ENCODE measurements around the gene AVP.
"Not testable (repeated sequence)": the region's sequence is repeated elsewhere in the genome, so short reads cannot be mapped to it uniquely, and the experiment has no call there.

Gene AVP
- total RNA-seq: 0 to 0.06 (median 0) reads per million in 9 experiments

- no peaks in the 10 kb centered on the region for H3K36me3 Mint-ChIP-seq (ENCODE audit: insufficient read depth)
- H3K9me3 Mint-ChIP-seq: no peaks in the 10 kb centered on the region
- peaks cover 59 to 67% of the 10 kb centered on the region in 2 donors for H3K27me3 Mint-ChIP-seq
- peaks cover 4 to 7% of the 10 kb centered on the region in 2 donors for H3K4me1 Mint-ChIP-seq (ENCODE audit: low read depth in 2 of 2)
- DNase-seq (no peak), ATAC-seq (replicated peaks) (no peak)
- no peak within 1 kb of the TSS for H3K27ac Mint-ChIP-seq
- H3K4me3 Mint-ChIP-seq: peak within 1 kb of the TSS; percentile 77 to 80
These were observed at the start of gene AVP for GRCh38 chr20:3084283-3084985. Gene AVP (minus strand): TSS chr20:3084724. CDS start chr20:3084674, 50 bp downstream.

- H3K27me3 Mint-ChIP-seq: no peaks in the 10 kb centered on the region
- no peak for DNase-seq
- H3K36me3 Mint-ChIP-seq (ENCODE audit: insufficient read depth): peaks cover 6% of the 10 kb centered on the region
- H3K9me3 Mint-ChIP-seq: no peaks in the 10 kb centered on the region
- H3K4me3 Mint-ChIP-seq: no peak overlapping the region
- ATAC-seq (replicated peaks): no peak
- no peak overlapping the region for H3K27ac Mint-ChIP-seq
- H3K4me1 Mint-ChIP-seq (ENCODE audit: low read depth in 2 of 2): peaks cover 6 to 15% of the 10 kb centered on the region in 2 donors
These were observed 49.6 kb upstream of the AVP start for GRCh38 chr20:3134151-3134550.

GRCh38 chr20:3133155-3133554 lies 48.6 kb upstream of the AVP start:
- Mint-ChIP-seq H3K9me3 (no peaks in the 10 kb centered on the region), H3K27ac (no peak overlapping the region), H3K36me3 (ENCODE audit: insufficient read depth) (peaks cover 5% of the 10 kb centered on the region), H3K27me3 (no peaks in the 10 kb centered on the region), H3K4me1 (ENCODE audit: low read depth in 2 of 2) (peaks cover 2 to 12% of the 10 kb centered on the region in 2 donors), H3K4me3 (no peak overlapping the region)
- DNase-seq (no peak), ATAC-seq (replicated peaks) (no peak)

DNA sequence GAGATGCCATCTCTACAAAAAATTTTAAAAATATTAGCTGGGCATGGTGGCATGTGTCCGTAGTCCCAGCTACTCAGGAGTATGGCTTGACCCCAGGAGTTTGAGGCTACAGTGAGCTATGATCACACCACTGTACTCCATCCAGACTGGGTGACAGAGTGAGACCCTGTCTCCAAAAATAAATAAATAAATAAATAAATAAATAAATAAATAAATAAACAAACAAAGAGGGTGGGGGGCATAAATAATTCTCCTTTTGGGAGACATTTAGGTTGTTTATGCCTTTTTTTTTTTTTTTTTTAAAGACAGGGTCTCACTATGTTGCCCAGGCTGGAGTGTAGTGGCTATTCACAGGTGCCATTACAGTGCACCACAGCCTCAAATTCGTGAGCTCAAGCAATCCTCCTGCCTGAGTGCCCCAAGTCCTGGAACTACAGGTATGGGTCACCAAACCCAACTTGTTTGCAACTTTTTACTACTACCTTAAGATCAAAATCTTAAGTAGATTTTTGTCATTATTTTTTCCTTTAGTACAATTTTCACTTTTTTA lies 45.6 kb upstream of the AVP start:
- Mint-ChIP-seq H3K36me3 (ENCODE audit: insufficient read depth) (peaks cover 3% of the 10 kb centered on the region), H3K4me1 (ENCODE audit: low read depth in 2 of 2) (peaks cover under 1 to 11% of the 10 kb centered on the region in 2 donors), H3K27me3 (no peaks in the 10 kb centered on the region), H3K4me3 (no peak overlapping the region), H3K27ac (no peak overlapping the region), H3K9me3 (no peaks in the 10 kb centered on the region)
- DNase-seq (no peak), ATAC-seq (replicated peaks) (no peak)

GRCh38 chr20:3129094-3129493 lies 44.6 kb upstream of the AVP start:
- DNase-seq (no peak), ATAC-seq (replicated peaks) (no peak)
- H3K27me3 Mint-ChIP-seq: no peaks in the 10 kb centered on the region
- no peaks in the 10 kb centered on the region for H3K9me3 Mint-ChIP-seq
- peak overlapping the region in 1 of 2 donors; percentile 50 for H3K27ac Mint-ChIP-seq
- H3K4me3 Mint-ChIP-seq: no peak overlapping the region
- H3K4me1 Mint-ChIP-seq (ENCODE audit: low read depth in 2 of 2): peaks cover 0 to 11% of the 10 kb centered on the region in 2 donors
- H3K36me3 Mint-ChIP-seq (ENCODE audit: insufficient read depth): peaks cover 3% of the 10 kb centered on the region

DNA sequence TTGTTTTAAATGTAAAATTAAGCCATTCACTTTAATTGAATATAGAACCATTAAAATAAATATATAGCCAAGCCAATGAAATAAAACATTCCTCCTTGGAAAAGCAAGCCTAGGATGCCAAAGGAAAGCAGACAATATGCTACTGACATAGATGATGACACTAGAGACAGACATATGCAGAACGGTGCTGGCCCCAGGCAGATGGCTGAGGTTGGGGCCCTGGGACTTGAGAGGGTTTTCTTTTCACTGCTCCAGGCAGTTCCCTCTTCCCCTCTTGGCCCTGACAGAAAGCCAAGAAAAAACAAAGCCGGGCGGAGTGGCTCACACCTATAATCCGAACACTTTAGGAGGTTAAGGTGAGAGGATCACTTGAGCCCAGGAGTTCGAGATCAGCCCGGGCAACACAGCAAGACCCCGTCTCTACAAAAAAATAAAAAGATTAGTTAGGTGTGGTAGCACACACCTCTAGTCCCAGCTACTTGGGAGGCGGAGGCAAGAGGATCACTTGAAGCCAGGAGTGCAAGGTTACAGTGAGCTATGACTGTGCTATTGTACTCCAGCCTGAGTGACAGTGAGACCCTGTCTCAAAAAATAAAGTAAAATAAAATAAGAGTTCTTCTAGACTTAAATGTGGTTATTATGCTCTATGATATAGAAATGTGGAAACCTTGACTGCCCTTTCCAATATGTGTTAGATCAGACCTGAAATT lies 43.9 kb upstream of the AVP start:
- H3K27me3 Mint-ChIP-seq: no peaks in the 10 kb centered on the region
- no peaks in the 10 kb centered on the region for H3K9me3 Mint-ChIP-seq
- DNase-seq (no peak), ATAC-seq (replicated peaks) (no peak)
- H3K27ac Mint-ChIP-seq: peak overlapping the region in 1 of 2 donors; percentile 50
- peaks cover 2% of the 10 kb centered on the region for H3K36me3 Mint-ChIP-seq (ENCODE audit: insufficient read depth)
- H3K4me3 Mint-ChIP-seq: no peak overlapping the region
- peaks cover 2 to 11% of the 10 kb centered on the region in 2 donors for H3K4me1 Mint-ChIP-seq (ENCODE audit: low read depth in 2 of 2)

DNA sequence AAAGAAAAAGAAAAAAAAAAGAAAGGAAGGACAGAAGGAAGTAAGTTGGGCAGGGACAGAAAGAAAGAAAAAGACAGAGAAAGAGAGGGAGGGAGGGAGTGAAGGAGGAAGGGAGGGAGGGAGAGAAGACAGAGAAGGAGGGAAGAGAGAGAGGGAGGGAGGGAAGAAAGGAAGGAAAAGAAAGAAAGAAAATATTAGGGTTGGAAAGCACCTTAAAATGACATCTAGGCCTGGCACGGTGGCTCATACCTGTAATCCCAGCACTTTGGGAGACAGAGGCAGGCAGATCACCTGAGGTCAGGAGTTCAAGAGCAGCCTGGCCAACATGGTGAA lies 42.0 kb upstream of the AVP start:
- Mint-ChIP-seq H3K9me3 (no peaks in the 10 kb centered on the region), H3K27me3 (no peaks in the 10 kb centered on the region), H3K36me3 (ENCODE audit: insufficient read depth) (peaks cover 9% of the 10 kb centered on the region), H3K27ac (no peak overlapping the region), H3K4me3 (no peak overlapping the region), H3K4me1 (ENCODE audit: low read depth in 2 of 2) (peaks cover 6 to 20% of the 10 kb centered on the region in 2 donors)
- ATAC-seq (replicated peaks): no peak
- no peak for DNase-seq

- not testable (repeated sequence) for ATAC-seq (replicated peaks); H3K9me3 Mint-ChIP-seq; H3K27ac Mint-ChIP-seq; DNase-seq; H3K4me3 Mint-ChIP-seq; H3K27me3 Mint-ChIP-seq
- Mint-ChIP-seq H3K36me3 (ENCODE audit: insufficient read depth) (peaks cover 11% of the 10 kb centered on the region), H3K4me1 (ENCODE audit: low read depth in 2 of 2) (peaks cover 12 to 21% of the 10 kb centered on the region in 2 donors)
These were observed 41.4 kb upstream of the AVP start for GRCh38 chr20:3125776-3126526.

GRCh38 chr20:3124773-3125560 lies 40.4 kb upstream of the AVP start:
- Mint-ChIP-seq H3K4me1 (ENCODE audit: low read depth in 2 of 2) (peaks cover 14 to 24% of the 10 kb centered on the region in 2 donors), H3K36me3 (ENCODE audit: insufficient read depth) (peaks cover 11% of the 10 kb centered on the region)
- not testable (repeated sequence) for ATAC-seq (replicated peaks); H3K27ac Mint-ChIP-seq; DNase-seq; H3K27me3 Mint-ChIP-seq; H3K4me3 Mint-ChIP-seq; H3K9me3 Mint-ChIP-seq

DNA sequence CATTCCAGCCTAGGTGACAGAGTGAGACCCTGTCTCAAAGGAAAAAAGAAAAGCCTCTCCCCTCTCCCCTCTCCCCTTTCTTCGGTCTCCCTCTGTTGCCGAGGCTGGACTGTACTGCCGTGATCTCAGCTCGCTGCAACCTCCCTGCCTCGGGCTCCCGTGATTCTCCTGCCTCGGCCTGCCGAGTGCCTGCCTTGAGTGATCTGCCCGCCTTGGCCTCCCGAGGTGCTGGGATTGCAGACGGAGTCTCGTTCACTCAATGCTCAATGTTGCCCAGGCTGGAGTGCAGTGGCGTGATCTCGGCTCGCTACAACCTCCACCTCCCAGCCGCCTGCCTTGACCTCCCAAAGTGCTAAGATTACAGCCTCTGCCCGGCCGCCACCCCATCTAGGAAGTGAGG lies 39.6 kb upstream of the AVP start:
- H3K27me3 Mint-ChIP-seq; DNase-seq; H3K9me3 Mint-ChIP-seq; H3K27ac Mint-ChIP-seq; ATAC-seq (replicated peaks); H3K4me3 Mint-ChIP-seq: not testable (repeated sequence)
- Mint-ChIP-seq H3K4me1 (ENCODE audit: low read depth in 2 of 2) (peaks cover 14 to 20% of the 10 kb centered on the region in 2 donors), H3K36me3 (ENCODE audit: insufficient read depth) (peaks cover 11% of the 10 kb centered on the region)

- DNase-seq (no peak), ATAC-seq (replicated peaks) (no peak)
- H3K4me3 Mint-ChIP-seq: peak overlapping the region in 1 of 2 donors; percentile 3
- no peaks in the 10 kb centered on the region for H3K27me3 Mint-ChIP-seq
- peak overlapping the region; percentile 16 to 49 for H3K27ac Mint-ChIP-seq
- peaks cover 14 to 20% of the 10 kb centered on the region in 2 donors for H3K4me1 Mint-ChIP-seq (ENCODE audit: low read depth in 2 of 2)
- no peaks in the 10 kb centered on the region for H3K9me3 Mint-ChIP-seq
- peaks cover 11% of the 10 kb centered on the region for H3K36me3 Mint-ChIP-seq (ENCODE audit: insufficient read depth)
These were observed 39.0 kb upstream of the AVP start for GRCh38 chr20:3123542-3123941.

DNA sequence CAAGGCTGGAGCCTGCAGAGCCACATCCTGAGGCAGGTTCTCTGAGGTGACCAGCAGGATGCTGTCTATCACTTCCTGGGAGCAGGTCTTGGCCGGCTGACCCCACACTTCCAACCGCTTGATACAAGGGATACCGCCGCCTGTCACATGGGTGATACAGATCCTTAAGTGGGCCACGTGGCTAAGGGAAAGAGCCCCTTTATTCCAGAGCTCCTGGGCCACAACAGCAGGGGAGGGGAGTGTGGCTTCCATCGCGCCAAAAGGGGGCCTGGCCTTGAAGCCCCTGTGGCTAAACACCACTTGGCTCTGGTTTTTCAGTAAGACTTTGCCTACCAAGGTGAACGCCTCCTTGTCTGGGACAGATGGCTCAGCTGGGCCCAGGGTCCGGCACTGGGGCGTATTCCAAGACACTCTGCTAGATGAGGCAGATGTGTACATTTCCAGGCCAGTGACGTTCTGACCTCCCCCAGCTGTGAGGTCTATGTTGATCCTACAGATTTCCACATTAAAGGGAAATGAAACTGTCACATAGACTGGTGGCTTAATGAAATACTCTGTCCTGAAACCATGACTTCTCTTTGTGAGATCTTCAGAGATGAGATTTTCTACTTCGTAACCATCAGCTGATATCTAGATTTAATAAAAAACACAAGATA lies 37.6 kb upstream of the AVP start:
- peak overlapping the region; percentile 42 to 49 for H3K27ac Mint-ChIP-seq
- ATAC-seq (replicated peaks): no peak
- DNase-seq: no peak
- H3K27me3 Mint-ChIP-seq: no peaks in the 10 kb centered on the region
- H3K36me3 Mint-ChIP-seq (ENCODE audit: insufficient read depth): peaks cover 11% of the 10 kb centered on the region
- no peaks in the 10 kb centered on the region for H3K9me3 Mint-ChIP-seq
- peaks cover 13 to 14% of the 10 kb centered on the region in 2 donors for H3K4me1 Mint-ChIP-seq (ENCODE audit: low read depth in 2 of 2)
- H3K4me3 Mint-ChIP-seq: no peak overlapping the region
